ENCODE results near the gene KLF18.

The KLF18 gene

GRCh38 chr1:44110916-44111315 lies 30.5 kb downstream of the KLF18 start:
- no peak overlapping the region for H3K4me3 ChIP-seq (ENCODE audit: insufficient read depth in 1 of 2, low read depth in 1 of 2, low read length in 2 of 2)
- H4K8ac ChIP-seq (ENCODE audit: low read length): no peak overlapping the region
- no peak overlapping the region for H3K4me2 ChIP-seq (ENCODE audit: low read length, poor library complexity, severe bottlenecking)
- H2BK120ac ChIP-seq (ENCODE audit: low read depth, low read length): no peak overlapping the region
- peaks cover 2% of the 10 kb centered on the region for H3K4me1 ChIP-seq (ENCODE audit: control insufficient read depth, insufficient read depth, low read depth, low read length)
- DNase-seq: no peak
- no peak overlapping the region for H3K23ac ChIP-seq (ENCODE audit: low read length in 2 of 2)
- no peak overlapping the region for H3K18ac ChIP-seq (ENCODE audit: low read depth in 1 of 2, low read length in 2 of 2)
- H3K36me3 ChIP-seq (ENCODE audit: control insufficient read depth in 1 of 2, insufficient read depth in 2 of 2, low read depth in 1 of 2, low read length in 2 of 2): no peaks in the 10 kb centered on the region
- H4K91ac ChIP-seq (ENCODE audit: low read length): no peak overlapping the region
- H2BK15ac ChIP-seq (ENCODE audit: low read depth, poor library complexity, severe bottlenecking): no peak overlapping the region
- no peak overlapping the region for H2BK12ac ChIP-seq (ENCODE audit: low read length in 2 of 2)
- no peak overlapping the region for H3K14ac ChIP-seq (ENCODE audit: low read length in 2 of 2)
- no peak overlapping the region for H3K4ac ChIP-seq (ENCODE audit: low read depth in 1 of 2, low read length in 2 of 2)
- H3K27me3 ChIP-seq (ENCODE audit: control insufficient read depth in 1 of 2, insufficient read depth in 1 of 2, low read length in 2 of 2): peaks cover 0 to 13% of the 10 kb centered on the region in 2 experiments
- no peaks in the 10 kb centered on the region for H3K79me1 ChIP-seq (replicated peaks; ENCODE audit: low read length, poor library complexity, severe bottlenecking)
- no peak overlapping the region for H2AFZ ChIP-seq (ENCODE audit: low read depth, low read length)
- no peak overlapping the region for H3K9ac ChIP-seq (ENCODE audit: low read length)
- no peaks in the 10 kb centered on the region for H3K9me3 ChIP-seq (ENCODE audit: control insufficient read depth, low read length)
- 100% methylated on average over 4 of the region's 5 CpGs for WGBS
- no peak overlapping the region for H3K27ac ChIP-seq (ENCODE audit: low read length, poor library complexity, severe bottlenecking)
- H2BK5ac ChIP-seq (ENCODE audit: low read depth, low read length, poor library complexity, severe bottlenecking): no peak overlapping the region
- H2AK5ac ChIP-seq (ENCODE audit: low read length, severe bottlenecking): no peak overlapping the region

- H3K79me1 ChIP-seq (replicated peaks; ENCODE audit: low read length, poor library complexity, severe bottlenecking): no peaks in the 10 kb centered on the region
- peaks cover 0 to 16% of the 10 kb centered on the region in 2 experiments for H3K27me3 ChIP-seq (ENCODE audit: control insufficient read depth in 1 of 2, insufficient read depth in 1 of 2, low read length in 2 of 2)
- no peak overlapping the region for H3K9ac ChIP-seq (ENCODE audit: low read length)
- no peaks in the 10 kb centered on the region for H3K9me3 ChIP-seq (ENCODE audit: control insufficient read depth, low read length)
- WGBS: 95% methylated on average over 1 of the region's 1 CpG
- DNase-seq: no peak
- H4K91ac ChIP-seq (ENCODE audit: low read length): no peak overlapping the region
- no peak overlapping the region for H3K23ac ChIP-seq (ENCODE audit: low read length in 2 of 2)
- no peak overlapping the region for H3K4me3 ChIP-seq (ENCODE audit: insufficient read depth in 1 of 2, low read depth in 1 of 2, low read length in 2 of 2)
- H3K4me1 ChIP-seq (ENCODE audit: control insufficient read depth, insufficient read depth, low read depth, low read length): peaks cover 2% of the 10 kb centered on the region
- no peak overlapping the region for H2BK12ac ChIP-seq (ENCODE audit: low read length in 2 of 2)
- H2BK120ac ChIP-seq (ENCODE audit: low read depth, low read length): no peak overlapping the region
- H2BK15ac ChIP-seq (ENCODE audit: low read depth, poor library complexity, severe bottlenecking): no peak overlapping the region
- no peak overlapping the region for H2AFZ ChIP-seq (ENCODE audit: low read depth, low read length)
- H3K27ac ChIP-seq (ENCODE audit: low read length, poor library complexity, severe bottlenecking): no peak overlapping the region
- H2AK5ac ChIP-seq (ENCODE audit: low read length, severe bottlenecking): no peak overlapping the region
- no peak overlapping the region for H2BK5ac ChIP-seq (ENCODE audit: low read depth, low read length, poor library complexity, severe bottlenecking)
- H3K14ac ChIP-seq (ENCODE audit: low read length in 2 of 2): no peak overlapping the region
- H3K4ac ChIP-seq (ENCODE audit: low read depth in 1 of 2, low read length in 2 of 2): no peak overlapping the region
- no peak overlapping the region for H3K18ac ChIP-seq (ENCODE audit: low read depth in 1 of 2, low read length in 2 of 2)
- no peak overlapping the region for H4K8ac ChIP-seq (ENCODE audit: low read length)
- H3K36me3 ChIP-seq (ENCODE audit: control insufficient read depth in 1 of 2, insufficient read depth in 2 of 2, low read depth in 1 of 2, low read length in 2 of 2): no peaks in the 10 kb centered on the region
- H3K4me2 ChIP-seq (ENCODE audit: low read length, poor library complexity, severe bottlenecking): no peak overlapping the region
Measured at GRCh38 chr1:44108971-44109370, 32.5 kb downstream of the KLF18 start.

GRCh38 chr1:44108241-44108640 lies 33.2 kb downstream of the KLF18 start:
- H3K27me3 ChIP-seq (ENCODE audit: control insufficient read depth in 1 of 2, insufficient read depth in 1 of 2, low read length in 2 of 2): peaks cover 0 to 19% of the 10 kb centered on the region in 2 experiments
- no peak overlapping the region for H2AK5ac ChIP-seq (ENCODE audit: low read length, severe bottlenecking)
- no peak overlapping the region for H3K23ac ChIP-seq (ENCODE audit: low read length in 2 of 2)
- H3K36me3 ChIP-seq (ENCODE audit: control insufficient read depth in 1 of 2, insufficient read depth in 2 of 2, low read depth in 1 of 2, low read length in 2 of 2): peaks cover 0 to 4% of the 10 kb centered on the region in 2 experiments
- H3K27ac ChIP-seq (ENCODE audit: low read length, poor library complexity, severe bottlenecking): no peak overlapping the region
- H2BK12ac ChIP-seq (ENCODE audit: low read length in 2 of 2): no peak overlapping the region
- no peak overlapping the region for H3K18ac ChIP-seq (ENCODE audit: low read depth in 1 of 2, low read length in 2 of 2)
- H4K8ac ChIP-seq (ENCODE audit: low read length): no peak overlapping the region
- H3K9ac ChIP-seq (ENCODE audit: low read length): no peak overlapping the region
- no peaks in the 10 kb centered on the region for H3K9me3 ChIP-seq (ENCODE audit: control insufficient read depth, low read length)
- no peak overlapping the region for H2BK5ac ChIP-seq (ENCODE audit: low read depth, low read length, poor library complexity, severe bottlenecking)
- DNase-seq: peak; percentile 6
- no peak overlapping the region for H4K91ac ChIP-seq (ENCODE audit: low read length)
- peak overlapping the region in 1 of 2 experiments; percentile 9 for H3K4me3 ChIP-seq (ENCODE audit: insufficient read depth in 1 of 2, low read depth in 1 of 2, low read length in 2 of 2)
- H2AFZ ChIP-seq (ENCODE audit: low read depth, low read length): no peak overlapping the region
- no peak overlapping the region for H2BK15ac ChIP-seq (ENCODE audit: low read depth, poor library complexity, severe bottlenecking)
- no peak overlapping the region for H2BK120ac ChIP-seq (ENCODE audit: low read depth, low read length)
- no peak overlapping the region for H3K4me2 ChIP-seq (ENCODE audit: low read length, poor library complexity, severe bottlenecking)
- H3K4ac ChIP-seq (ENCODE audit: low read depth in 1 of 2, low read length in 2 of 2): no peak overlapping the region
- H3K79me1 ChIP-seq (replicated peaks; ENCODE audit: low read length, poor library complexity, severe bottlenecking): no peaks in the 10 kb centered on the region
- H3K14ac ChIP-seq (ENCODE audit: low read length in 2 of 2): no peak overlapping the region
- H3K4me1 ChIP-seq (ENCODE audit: control insufficient read depth, insufficient read depth, low read depth, low read length): peaks cover 2% of the 10 kb centered on the region
- WGBS: 83% methylated on average over 1 of the region's 1 CpG

- no peaks in the 10 kb centered on the region for H3K9me3 ChIP-seq (ENCODE audit: control insufficient read depth, low read length)
- H4K91ac ChIP-seq (ENCODE audit: low read length): no peak overlapping the region
Measured at GRCh38 chr1:44105810-44106209, 35.6 kb downstream of the KLF18 start.

More at GRCh38 chr1:44105810-44106209, 35.6 kb downstream of the KLF18 start:
- H3K14ac ChIP-seq (ENCODE audit: low read length in 2 of 2): no peak overlapping the region
- peaks cover 0 to 4% of the 10 kb centered on the region in 2 experiments for H3K36me3 ChIP-seq (ENCODE audit: control insufficient read depth in 1 of 2, insufficient read depth in 2 of 2, low read depth in 1 of 2, low read length in 2 of 2)
- DNase-seq: no peak
- H3K4me3 ChIP-seq (ENCODE audit: insufficient read depth in 1 of 2, low read depth in 1 of 2, low read length in 2 of 2): no peak overlapping the region
- peaks cover 0 to 14% of the 10 kb centered on the region in 2 experiments for H3K27me3 ChIP-seq (ENCODE audit: control insufficient read depth in 1 of 2, insufficient read depth in 1 of 2, low read length in 2 of 2)
- no peaks in the 10 kb centered on the region for H3K79me1 ChIP-seq (replicated peaks; ENCODE audit: low read length, poor library complexity, severe bottlenecking)
- H4K8ac ChIP-seq (ENCODE audit: low read length): no peak overlapping the region
- H3K18ac ChIP-seq (ENCODE audit: low read depth in 1 of 2, low read length in 2 of 2): no peak overlapping the region
- H2AK5ac ChIP-seq (ENCODE audit: low read length, severe bottlenecking): no peak overlapping the region
- no peak overlapping the region for H3K4ac ChIP-seq (ENCODE audit: low read depth in 1 of 2, low read length in 2 of 2)
- H2BK120ac ChIP-seq (ENCODE audit: low read depth, low read length): no peak overlapping the region
- H3K9ac ChIP-seq (ENCODE audit: low read length): no peak overlapping the region
- peaks cover 2% of the 10 kb centered on the region for H3K4me1 ChIP-seq (ENCODE audit: control insufficient read depth, insufficient read depth, low read depth, low read length)
- 76% methylated on average over 3 of the region's 3 CpGs for WGBS
- no peak overlapping the region for H2BK15ac ChIP-seq (ENCODE audit: low read depth, poor library complexity, severe bottlenecking)
- no peak overlapping the region for H3K4me2 ChIP-seq (ENCODE audit: low read length, poor library complexity, severe bottlenecking)
- H2BK12ac ChIP-seq (ENCODE audit: low read length in 2 of 2): no peak overlapping the region
- no peak overlapping the region for H3K23ac ChIP-seq (ENCODE audit: low read length in 2 of 2)
- no peak overlapping the region for H2BK5ac ChIP-seq (ENCODE audit: low read depth, low read length, poor library complexity, severe bottlenecking)
- no peak overlapping the region for H3K27ac ChIP-seq (ENCODE audit: low read length, poor library complexity, severe bottlenecking)
- H2AFZ ChIP-seq (ENCODE audit: low read depth, low read length): no peak overlapping the region
